Fibroblast of lung (primary cell): Measurements from ENCODE around the gene LEKR1. TPM values are rescaled to one million over a fixed set of nuclear protein-coding genes. Genes with fewer than 3 reads are reported as not detected.
A peak's percentile ranks its signal among the peaks of the same experiment; 100 is the strongest.

Source experiments
- DNase-seq, 2 donors: peaks; one replicate each; pipeline versions ENCODE4 v3.0.0 to v3.0.0-alpha.2; 2010; ENCODE audit warnings: low read depth in 2 of 2
- H2AFZ ChIP-seq: 2 replicates; pipeline ENCODE4 v1.5.1; 2012; ENCODE audit warnings: low read length, control low read depth, inconsistent platforms
- H3K27ac ChIP-seq: 2 replicates; pipeline ENCODE4 v1.5.1; 2011; ENCODE audit warnings: low read length, control low read depth; ENCODE audit not compliant: insufficient read depth
- H3K27me3 ChIP-seq: 2 replicates; pipeline ENCODE4 v1.5.1; 2011; ENCODE audit warnings: mild to moderate bottlenecking, low read length; ENCODE audit not compliant: control insufficient read depth, insufficient read depth
- H3K36me3 ChIP-seq: 2 replicates; pipeline ENCODE4 v1.5.1; 2011; ENCODE audit warnings: low read length; ENCODE audit not compliant: control insufficient read depth, insufficient read depth
- H3K4me1 ChIP-seq: 2 replicates; pipeline ENCODE4 v1.5.1; 2011; ENCODE audit warnings: low read length; ENCODE audit not compliant: control insufficient read depth, insufficient read depth; ENCODE audit errors: extremely low read depth
- H3K4me2 ChIP-seq: 2 replicates; pipeline ENCODE4 v1.5.1; 2011; ENCODE audit warnings: low read length, control low read depth; ENCODE audit not compliant: insufficient read depth; ENCODE audit errors: extremely low read depth
- H3K4me3 ChIP-seq, 4 experiments: fragments of 200-600 bp in 1 of 4; sonication (generic) in 1 of 4; replicated peaks in 1 of 4; 2 replicates each; pipeline ENCODE4 v1.5.1; 2011 to 2016; ENCODE audit warnings: low read length in 4 of 4, low read depth in 3 of 4, mild to moderate bottlenecking in 3 of 4, control low read depth in 2 of 4, inconsistent platforms in 1 of 4, mixed read lengths in 1 of 4; ENCODE audit not compliant: insufficient read depth in 1 of 4; ENCODE audit errors: control extremely low read depth in 1 of 4
- H3K79me2 ChIP-seq: 2 replicates; pipeline ENCODE4 v1.5.1; 2012; ENCODE audit warnings: mild to moderate bottlenecking, low read length, inconsistent platforms; ENCODE audit not compliant: control insufficient read depth, insufficient read depth
- H3K9ac ChIP-seq: 2 replicates; pipeline ENCODE4 v1.5.1; 2011; ENCODE audit warnings: mild to moderate bottlenecking, low read length, control low read depth; ENCODE audit not compliant: insufficient read depth
- H3K9me3 ChIP-seq: 2 replicates; pipeline ENCODE4 v1.5.1; 2012; ENCODE audit warnings: low read depth, low read length; ENCODE audit not compliant: control insufficient read depth, insufficient read depth
- H4K20me1 ChIP-seq: 2 replicates; pipeline ENCODE4 v1.5.1; 2011; ENCODE audit warnings: low read length; ENCODE audit not compliant: control insufficient read depth, insufficient read depth; ENCODE audit errors: extremely low read depth
- CTCF ChIP-seq, 2 donors: IDR thresholded peaks in 1 of 2; conservative IDR thresholded peaks in 1 of 2; 1 replicate in 1 of 2; 2 replicates in 1 of 2; pipeline ENCODE4 v1.5.1; 2011 to 2012; ENCODE audit warnings: low read length in 2 of 2, control low read depth in 1 of 2, inconsistent platforms in 1 of 2, low read depth in 1 of 2, mild to moderate bottlenecking in 1 of 2
- EZH2 ChIP-seq: IDR thresholded peaks from 2 replicates; pipeline ENCODE4 v1.5.1; 2012; ENCODE audit warnings: low read length, control low read depth, mild to moderate bottlenecking; ENCODE audit errors: missing control alignments
- polyA plus RNA-seq, 2 donors: library from polyadenylated mRNA; depleted of rRNA in 1 of 2; stranded (reverse) in 1 of 2; unstranded in 1 of 2; fragments of >200 nt; gene quantifications; 2 replicates each; pipeline ENCODE4 v1.2.1, GENCODE V29; 2011 to 2012; ENCODE audit warnings: missing spikeins in 1 of 2
- total RNA-seq: library from RNA; depleted of rRNA; stranded (reverse); fragments of >200 nt; gene quantifications from 2 replicates; pipeline ENCODE4 v1.2.1, GENCODE V29; 2014

LEKR1 gene
- total and polyA plus RNA-seq, 2 donors (not counting 1 experiment from before 2014, with no cell fraction given), result 0.28 to 1.3 TPM

- H3K4me1 ChIP-seq, result no peaks in the 10 kb centered on the region
- H3K36me3 ChIP-seq, result no peaks in the 10 kb centered on the region
- H3K9me3 ChIP-seq, result no peaks in the 10 kb centered on the region
- no peaks in the 10 kb centered on the region for H4K20me1 ChIP-seq
- no peak overlapping the region for H2AFZ ChIP-seq
- no peak overlapping the region for H3K27ac ChIP-seq
- H3K27me3 ChIP-seq, result no peaks in the 10 kb centered on the region
- no peak overlapping the region for H3K4me3 ChIP-seq
- no peak overlapping the region for H3K9ac ChIP-seq
- H3K4me2 ChIP-seq, result no peak overlapping the region
- DNase-seq, result peak in 1 of 2 donors; percentile 80
- no peaks in the 10 kb centered on the region for H3K79me2 ChIP-seq
- TF ChIP-seq EZH2, result no peak
- no peak for TF ChIP-seq CTCF (conservative IDR thresholded peaks at IDR 0.05 in 1 of 2, IDR thresholded peaks at IDR 0.05 in 1 of 2; ENCODE audit: low read depth in 1 of 2, low read length in 2 of 2)
Measured at GRCh38 chr3:156899951-156900350, 73.8 kb downstream of the LEKR1 start.

- no peak overlapping the region for H3K9ac ChIP-seq
- no peak overlapping the region for H3K4me3 ChIP-seq
- H3K9me3 ChIP-seq, result no peaks in the 10 kb centered on the region
- no peak overlapping the region for H3K4me2 ChIP-seq
- H4K20me1 ChIP-seq, result no peaks in the 10 kb centered on the region
- no peaks in the 10 kb centered on the region for H3K36me3 ChIP-seq
- no peak overlapping the region for H3K27ac ChIP-seq
- DNase-seq, result peak in 1 of 2 donors; percentile 14
- TF ChIP-seq CTCF (conservative IDR thresholded peaks at IDR 0.05 in 1 of 2, IDR thresholded peaks at IDR 0.05 in 1 of 2; ENCODE audit: low read depth in 1 of 2, low read length in 2 of 2) (no peak), EZH2 (no peak)
- no peaks in the 10 kb centered on the region for H3K79me2 ChIP-seq
- H2AFZ ChIP-seq, result no peak overlapping the region
- no peaks in the 10 kb centered on the region for H3K27me3 ChIP-seq
- H3K4me1 ChIP-seq, result no peaks in the 10 kb centered on the region
Measured at GRCh38 chr3:156902916-156903315, 76.8 kb downstream of the LEKR1 start.

GRCh38 chr3:156906275-156906674 is 80.1 kb downstream of the LEKR1 start:
- Histone ChIP-seq H3K4me1 (no peaks in the 10 kb centered on the region), H2AFZ (peak overlapping the region; percentile 47), H4K20me1 (no peaks in the 10 kb centered on the region), H3K36me3 (no peaks in the 10 kb centered on the region), H3K4me3 (no peak overlapping the region), H3K9ac (no peak overlapping the region), H3K27ac (no peak overlapping the region), H3K4me2 (no peak overlapping the region), H3K27me3 (no peaks in the 10 kb centered on the region), H3K79me2 (no peaks in the 10 kb centered on the region), H3K9me3 (no peaks in the 10 kb centered on the region)
- TF ChIP-seq CTCF (conservative IDR thresholded peaks at IDR 0.05 in 1 of 2, IDR thresholded peaks at IDR 0.05 in 1 of 2; ENCODE audit: low read depth in 1 of 2, low read length in 2 of 2), result no peak
- no peak for TF ChIP-seq EZH2
- no peak for DNase-seq
